ENCODE measurements around the gene GCSAML. TPM values are rescaled to one million over a fixed set of nuclear protein-coding genes. Genes with fewer than 3 reads are reported as not detected.

GCSAML gene
- polyA plus RNA-seq, 4 donors: 0.07 to 0.81 (median 0.18) TPM; not detected in 1

DNA sequence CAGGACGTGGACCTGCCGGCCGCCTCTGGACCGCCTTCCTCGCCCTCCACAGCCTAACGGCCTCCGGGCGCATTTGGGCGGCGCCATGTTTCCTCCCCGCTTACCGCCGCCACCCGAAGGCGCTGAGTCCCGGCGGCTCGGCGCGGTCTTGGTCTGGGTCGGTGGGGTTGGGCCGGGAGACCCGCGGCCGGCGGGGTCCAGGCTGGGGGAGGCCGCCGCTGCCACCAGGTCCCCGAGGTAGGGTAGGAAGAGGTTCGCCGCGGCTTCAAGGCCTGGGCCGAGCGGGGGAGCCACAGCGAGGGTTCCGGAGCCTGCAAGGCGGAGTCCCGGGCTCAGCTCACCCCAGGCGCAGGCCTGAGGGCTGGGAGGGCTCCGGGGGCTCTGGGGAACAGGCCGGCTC, 18.1 kb upstream of the GCSAML start:
- Histone ChIP-seq H3K27ac (ENCODE audit: low read depth in 1 of 3, low read length in 2 of 3) (no peak overlapping the region), H3K36me3 (ENCODE audit: control insufficient read depth in 3 of 3, insufficient read depth in 2 of 3, low read depth in 1 of 3, low read length in 3 of 3) (no peaks in the 10 kb centered on the region), H3K4me3 (ENCODE audit: low read depth in 1 of 3, low read length in 3 of 3) (no peak overlapping the region), H3K27me3 (ENCODE audit: control insufficient read depth in 3 of 3, insufficient read depth in 3 of 3, low read length in 3 of 3) (no peaks in the 10 kb centered on the region), H3K9me3 (ENCODE audit: control insufficient read depth in 2 of 2, insufficient read depth in 1 of 2, low read depth in 1 of 2, low read length in 1 of 2) (peaks cover 0 to 9% of the 10 kb centered on the region in 2 donors), H3K4me1 (ENCODE audit: control insufficient read depth in 3 of 3, insufficient read depth in 2 of 3, low read depth in 1 of 3, low read length in 2 of 3) (no peaks in the 10 kb centered on the region)
- DNase-seq (no peak), FAIRE-seq (no peak)
- 60 to 68% (median 67%) methylated on average over 18 to 41 of the region's 41 CpGs for WGBS, 3 donors

DNA sequence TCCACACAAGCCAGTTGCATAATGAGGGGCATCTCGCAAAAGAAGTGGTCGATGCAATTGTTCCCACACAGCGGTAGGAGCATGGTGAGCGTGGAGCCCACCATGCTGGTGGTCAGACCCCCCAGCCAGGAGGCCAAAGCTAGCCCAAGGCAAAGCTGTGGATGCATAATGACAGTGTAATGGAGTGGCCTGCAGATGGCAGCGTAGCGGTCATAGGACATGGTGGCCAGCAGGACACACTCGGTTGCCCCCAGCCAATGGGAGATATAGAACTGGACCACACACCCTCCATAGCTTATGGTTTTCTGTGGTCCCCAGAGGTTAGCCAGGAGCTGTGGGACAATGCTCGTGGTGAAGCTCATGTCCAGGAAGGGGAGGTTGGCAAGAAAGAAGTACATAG, 17.0 kb upstream of the GCSAML start:
- Histone ChIP-seq H3K4me3 (ENCODE audit: low read depth in 1 of 3, low read length in 3 of 3) (no peak overlapping the region), H3K36me3 (ENCODE audit: control insufficient read depth in 3 of 3, insufficient read depth in 2 of 3, low read depth in 1 of 3, low read length in 3 of 3) (no peaks in the 10 kb centered on the region), H3K4me1 (ENCODE audit: control insufficient read depth in 3 of 3, insufficient read depth in 2 of 3, low read depth in 1 of 3, low read length in 2 of 3) (no peaks in the 10 kb centered on the region), H3K27ac (ENCODE audit: low read depth in 1 of 3, low read length in 2 of 3) (no peak overlapping the region), H3K27me3 (ENCODE audit: control insufficient read depth in 3 of 3, insufficient read depth in 3 of 3, low read length in 3 of 3) (no peaks in the 10 kb centered on the region), H3K9me3 (ENCODE audit: control insufficient read depth in 2 of 2, insufficient read depth in 1 of 2, low read depth in 1 of 2, low read length in 1 of 2) (peaks cover 0 to 9% of the 10 kb centered on the region in 2 donors)
- FAIRE-seq (no peak), DNase-seq (no peak)
- whole genome bisulfite sequencing, 3 donors: 87 to 91% (median 89%) methylated on average over 8 of the region's 8 CpGs

DNA sequence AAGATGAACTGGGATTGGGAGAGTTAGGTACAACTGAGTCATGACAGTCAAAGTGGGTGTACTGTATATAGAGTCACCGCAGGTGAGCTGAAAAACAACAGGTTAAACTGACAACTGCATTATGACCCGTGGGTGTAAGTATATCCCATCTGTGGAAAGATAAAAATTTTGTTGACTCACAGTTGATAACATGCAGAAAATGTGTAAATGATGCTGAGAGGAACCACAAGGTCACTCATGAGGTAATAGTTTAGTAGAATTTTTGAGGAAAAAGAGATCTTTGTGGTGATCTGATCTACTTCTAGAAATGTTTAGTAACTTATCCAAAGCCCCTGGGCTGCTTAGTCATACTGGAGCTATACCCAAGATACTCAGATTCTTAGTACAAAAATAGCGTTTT, 13.5 kb upstream of the GCSAML start:
- Histone ChIP-seq H3K4me1 (ENCODE audit: control insufficient read depth in 3 of 3, insufficient read depth in 2 of 3, low read depth in 1 of 3, low read length in 2 of 3) (no peaks in the 10 kb centered on the region), H3K9me3 (ENCODE audit: control insufficient read depth in 2 of 2, insufficient read depth in 1 of 2, low read depth in 1 of 2, low read length in 1 of 2) (peaks cover 0 to 9% of the 10 kb centered on the region in 2 donors), H3K27ac (ENCODE audit: low read depth in 1 of 3, low read length in 2 of 3) (no peak overlapping the region), H3K36me3 (ENCODE audit: control insufficient read depth in 3 of 3, insufficient read depth in 2 of 3, low read depth in 1 of 3, low read length in 3 of 3) (no peaks in the 10 kb centered on the region), H3K27me3 (ENCODE audit: control insufficient read depth in 3 of 3, insufficient read depth in 3 of 3, low read length in 3 of 3) (no peaks in the 10 kb centered on the region), H3K4me3 (ENCODE audit: low read depth in 1 of 3, low read length in 3 of 3) (no peak overlapping the region)
- no peak for DNase-seq
- FAIRE-seq: no peak
- 56 to 67% (median 58%) methylated on average over 3 of the region's 3 CpGs for WGBS, 3 donors

- H3K9me3 ChIP-seq (ENCODE audit: control insufficient read depth in 2 of 2, insufficient read depth in 1 of 2, low read depth in 1 of 2, low read length in 1 of 2): peaks cover 0 to 9% of the 10 kb centered on the region in 2 donors
- no peak for FAIRE-seq
- DNase-seq: no peak
- no peak within 1 kb of the TSS for H3K27ac ChIP-seq (ENCODE audit: low read depth in 1 of 3, low read length in 2 of 3)
- no peaks in the 10 kb centered on the region for H3K27me3 ChIP-seq (ENCODE audit: control insufficient read depth in 3 of 3, insufficient read depth in 3 of 3, low read length in 3 of 3)
- 75 to 85% (median 79%) methylated on average over 2 of the region's 2 CpGs for WGBS, 3 donors
- no peaks in the 10 kb centered on the region for H3K4me1 ChIP-seq (ENCODE audit: control insufficient read depth in 3 of 3, insufficient read depth in 2 of 3, low read depth in 1 of 3, low read length in 2 of 3)
- no peaks in the 10 kb centered on the region for H3K36me3 ChIP-seq (ENCODE audit: control insufficient read depth in 3 of 3, insufficient read depth in 2 of 3, low read depth in 1 of 3, low read length in 3 of 3)
- no peak within 1 kb of the TSS for H3K4me3 ChIP-seq (ENCODE audit: low read depth in 1 of 3, low read length in 3 of 3)
These were observed 12.6 kb upstream of the GCSAML start, which contains the start of gene OR2C3 for GRCh38 chr1:247536340-247536739. TSS of gene OR2C3 (minus strand) at chr1:247536440. CDS start at chr1:247532511, 3,929 bp downstream.

- no peaks in the 10 kb centered on the region for H3K9me3 ChIP-seq (ENCODE audit: control insufficient read depth in 2 of 2, insufficient read depth in 1 of 2, low read depth in 1 of 2, low read length in 1 of 2)
- no peak overlapping the region for H3K27ac ChIP-seq (ENCODE audit: low read depth in 1 of 3, low read length in 2 of 3)
- H3K4me3 ChIP-seq (ENCODE audit: low read depth in 1 of 3, low read length in 3 of 3): no peak overlapping the region
- FAIRE-seq (no peak), DNase-seq (no peak)
- H3K27me3 ChIP-seq (ENCODE audit: control insufficient read depth in 3 of 3, insufficient read depth in 3 of 3, low read length in 3 of 3): no peaks in the 10 kb centered on the region
- H3K4me1 ChIP-seq (ENCODE audit: control insufficient read depth in 3 of 3, insufficient read depth in 2 of 3, low read depth in 1 of 3, low read length in 2 of 3): no peaks in the 10 kb centered on the region
- WGBS, 3 donors: 74 to 80% (median 77%) methylated on average over 5 of the region's 5 CpGs
- no peaks in the 10 kb centered on the region for H3K36me3 ChIP-seq (ENCODE audit: control insufficient read depth in 3 of 3, insufficient read depth in 2 of 3, low read depth in 1 of 3, low read length in 3 of 3)
These were observed 10.4 kb upstream of the GCSAML start for GRCh38 chr1:247538561-247538960.

DNA sequence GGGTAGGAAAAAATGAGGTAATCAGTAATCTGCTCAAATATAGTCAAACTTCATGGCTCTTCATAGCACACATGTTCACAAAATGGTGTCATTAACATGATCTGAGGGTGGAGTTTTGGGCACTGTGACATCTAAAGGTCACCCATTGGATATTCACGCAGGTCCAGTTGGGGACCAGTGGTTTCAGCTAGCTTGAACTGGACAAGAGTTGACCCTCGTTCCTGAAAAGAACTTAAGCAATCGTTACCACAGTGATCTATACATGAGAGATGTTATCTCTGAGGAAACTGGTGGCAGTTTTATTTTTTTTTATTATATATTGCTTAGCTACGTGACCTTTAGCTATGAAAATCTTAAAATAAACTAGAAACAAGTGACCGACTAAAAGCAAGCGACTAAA, 9.7 kb upstream of the GCSAML start:
- Histone ChIP-seq H3K4me3 (ENCODE audit: low read depth in 1 of 3, low read length in 3 of 3) (no peak overlapping the region), H3K27me3 (ENCODE audit: control insufficient read depth in 3 of 3, insufficient read depth in 3 of 3, low read length in 3 of 3) (no peaks in the 10 kb centered on the region), H3K4me1 (ENCODE audit: control insufficient read depth in 3 of 3, insufficient read depth in 2 of 3, low read depth in 1 of 3, low read length in 2 of 3) (no peaks in the 10 kb centered on the region), H3K9me3 (ENCODE audit: control insufficient read depth in 2 of 2, insufficient read depth in 1 of 2, low read depth in 1 of 2, low read length in 1 of 2) (no peaks in the 10 kb centered on the region), H3K27ac (ENCODE audit: low read depth in 1 of 3, low read length in 2 of 3) (no peak overlapping the region), H3K36me3 (ENCODE audit: control insufficient read depth in 3 of 3, insufficient read depth in 2 of 3, low read depth in 1 of 3, low read length in 3 of 3) (no peaks in the 10 kb centered on the region)
- 74 to 82% (median 74%) methylated on average over 6 of the region's 6 CpGs for WGBS, 3 donors
- FAIRE-seq (no peak), DNase-seq (no peak)

DNA sequence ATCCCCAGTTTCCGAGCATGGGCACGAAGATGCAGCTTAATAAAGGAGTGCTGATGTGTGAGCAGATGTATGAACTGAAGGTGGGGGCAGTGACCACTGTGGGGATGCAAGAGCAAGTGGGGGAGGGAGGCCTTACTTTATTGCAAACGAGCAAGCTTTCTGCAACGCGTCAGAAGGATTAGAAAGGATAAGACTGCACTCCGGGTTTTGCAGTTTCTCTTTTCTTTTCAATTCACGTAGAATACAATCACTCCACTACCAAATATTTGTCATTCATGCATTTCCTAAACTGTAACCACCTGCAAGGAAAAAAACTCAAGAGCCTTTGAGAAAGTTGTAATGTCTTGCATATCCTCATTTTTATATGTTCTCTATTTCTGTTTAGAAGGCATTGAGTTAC, 8.4 kb upstream of the GCSAML start:
- no peak overlapping the region for H3K27ac ChIP-seq (ENCODE audit: low read depth in 1 of 3, low read length in 2 of 3)
- no peaks in the 10 kb centered on the region for H3K4me1 ChIP-seq (ENCODE audit: control insufficient read depth in 3 of 3, insufficient read depth in 2 of 3, low read depth in 1 of 3, low read length in 2 of 3)
- no peaks in the 10 kb centered on the region for H3K27me3 ChIP-seq (ENCODE audit: control insufficient read depth in 3 of 3, insufficient read depth in 3 of 3, low read length in 3 of 3)
- no peak for FAIRE-seq
- H3K9me3 ChIP-seq (ENCODE audit: control insufficient read depth in 2 of 2, insufficient read depth in 1 of 2, low read depth in 1 of 2, low read length in 1 of 2): no peaks in the 10 kb centered on the region
- DNase-seq: no peak
- H3K4me3 ChIP-seq (ENCODE audit: low read depth in 1 of 3, low read length in 3 of 3): no peak overlapping the region
- H3K36me3 ChIP-seq (ENCODE audit: control insufficient read depth in 3 of 3, insufficient read depth in 2 of 3, low read depth in 1 of 3, low read length in 3 of 3): no peaks in the 10 kb centered on the region
- WGBS, 3 donors: 39 to 55% (median 52%) methylated on average over 7 of the region's 7 CpGs

DNA sequence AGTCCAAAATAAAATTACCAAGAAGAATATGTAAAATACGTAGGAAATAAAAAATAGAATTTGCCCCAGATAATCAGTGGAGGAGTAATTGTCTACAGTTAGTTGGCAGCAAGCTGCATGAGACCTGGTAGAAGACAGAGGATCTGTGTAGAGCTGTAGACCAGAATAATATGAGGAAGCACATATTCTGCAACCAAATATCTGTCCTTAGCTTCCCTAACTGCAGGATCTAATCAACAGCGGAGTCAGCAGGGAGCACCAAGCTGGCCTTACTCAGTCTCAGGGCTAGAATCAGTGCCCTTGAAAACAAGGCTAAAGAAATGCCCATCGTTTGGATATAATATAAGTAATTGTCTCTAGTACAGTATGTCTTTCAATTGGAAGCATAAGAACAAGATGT, 6.1 kb upstream of the GCSAML start:
- no peaks in the 10 kb centered on the region for H3K27me3 ChIP-seq (ENCODE audit: control insufficient read depth in 3 of 3, insufficient read depth in 3 of 3, low read length in 3 of 3)
- FAIRE-seq (no peak), DNase-seq (no peak)
- H3K9me3 ChIP-seq (ENCODE audit: control insufficient read depth in 2 of 2, insufficient read depth in 1 of 2, low read depth in 1 of 2, low read length in 1 of 2): no peaks in the 10 kb centered on the region
- no peaks in the 10 kb centered on the region for H3K4me1 ChIP-seq (ENCODE audit: control insufficient read depth in 3 of 3, insufficient read depth in 2 of 3, low read depth in 1 of 3, low read length in 2 of 3)
- WGBS, 3 donors: 65 to 79% (median 66%) methylated on average over 3 of the region's 3 CpGs
- no peak overlapping the region for H3K4me3 ChIP-seq (ENCODE audit: low read depth in 1 of 3, low read length in 3 of 3)
- no peak overlapping the region for H3K27ac ChIP-seq (ENCODE audit: low read depth in 1 of 3, low read length in 2 of 3)
- H3K36me3 ChIP-seq (ENCODE audit: control insufficient read depth in 3 of 3, insufficient read depth in 2 of 3, low read depth in 1 of 3, low read length in 3 of 3): no peaks in the 10 kb centered on the region

- Histone ChIP-seq H3K4me3 (ENCODE audit: low read depth in 1 of 3, low read length in 3 of 3) (no peak overlapping the region), H3K9me3 (ENCODE audit: control insufficient read depth in 2 of 2, insufficient read depth in 1 of 2, low read depth in 1 of 2, low read length in 1 of 2) (no peaks in the 10 kb centered on the region), H3K36me3 (ENCODE audit: control insufficient read depth in 3 of 3, insufficient read depth in 2 of 3, low read depth in 1 of 3, low read length in 3 of 3) (no peaks in the 10 kb centered on the region), H3K27ac (ENCODE audit: low read depth in 1 of 3, low read length in 2 of 3) (no peak overlapping the region), H3K4me1 (ENCODE audit: control insufficient read depth in 3 of 3, insufficient read depth in 2 of 3, low read depth in 1 of 3, low read length in 2 of 3) (no peaks in the 10 kb centered on the region), H3K27me3 (ENCODE audit: control insufficient read depth in 3 of 3, insufficient read depth in 3 of 3, low read length in 3 of 3) (no peaks in the 10 kb centered on the region)
- FAIRE-seq (no peak), DNase-seq (no peak)
- WGBS, 3 donors: 48 to 56% (median 54%) methylated on average over 5 of the region's 5 CpGs
These were observed 842 bp upstream of the GCSAML start for GRCh38 chr1:247548092-247548491.
